Vagina (tissue), 2 donors: ENCODE results near the gene AKAP7. TPM values are rescaled to one million over a fixed set of nuclear protein-coding genes. Genes with fewer than 3 reads are reported as not detected.

Experiments used
- DNase-seq, 2 donors: peaks; one replicate each; pipeline ENCODE4 v3.0.0-alpha.2; 2017; ENCODE audit errors: extremely low spot score in 2 of 2
- H3K27ac ChIP-seq: fragments of 200-600 bp; sonication (generic); one replicate; pipeline ENCODE4 v1.5.1; 2019
- H3K27me3 ChIP-seq: fragments of 200-600 bp; sonication (generic); one replicate; pipeline ENCODE4 v1.5.1; 2019
- H3K36me3 ChIP-seq, 2 donors: fragments of 200-600 bp; sonication (generic); one replicate each; pipeline ENCODE4 v1.5.1; 2017 to 2019
- H3K4me1 ChIP-seq: fragments of 200-600 bp; sonication (generic); one replicate; pipeline ENCODE4 v1.5.1; 2019
- H3K4me3 ChIP-seq, 2 donors: fragments of 200-600 bp; sonication (generic); 1 replicate in 1 of 2; 2 replicates in 1 of 2; pipeline ENCODE4 v1.5.1; 2016 to 2019
- H3K9me3 ChIP-seq: fragments of 200-600 bp; sonication (generic); one replicate; pipeline ENCODE4 v1.5.1; 2019
- CTCF ChIP-seq, 3 experiments: fragments of 450-650 bp in 2 of 3; fragments of 200-600 bp in 1 of 3; sonication (generic) in 1 of 3; IDR thresholded peaks; one replicate each; pipeline ENCODE4 v1.5.1; 2017 to 2019; ENCODE audit warnings: antibody characterized with exemption in 3 of 3, mild to moderate bottlenecking in 2 of 3, moderate library complexity in 2 of 3
- POLR2A ChIP-seq, 2 donors: fragments of 450-650 bp; IDR thresholded peaks; one replicate each; pipeline ENCODE4 v1.6.1; 2017; ENCODE audit warnings: antibody characterized with exemption in 2 of 2, mild to moderate bottlenecking in 2 of 2, moderate library complexity in 2 of 2
- POLR2AphosphoS5 ChIP-seq, 2 donors: sonication (generic); formaldehyde crosslinking; IDR thresholded peaks; one replicate each; pipeline ENCODE4 v1.9.0; 2017; ENCODE audit warnings: antibody characterized with exemption in 2 of 2, mild to moderate bottlenecking in 2 of 2, low read depth in 1 of 2; ENCODE audit not compliant: insufficient read depth in 1 of 2
- intact Hi-C: fragments of 100-400 bp; cut with DNase I; formaldehyde crosslinking; loops from one replicate; pipeline ENCODE4 v1.15.1; 2023
- total RNA-seq: library from RNA; depleted of rRNA; stranded (reverse); fragments of >200 nt; gene quantifications from one replicate; pipeline ENCODE4 v1.2.3, GENCODE V29; 2016

AKAP7 gene
- total RNA-seq, 1 donor from 2014 or later = 6.4 TPM

GRCh38 chr6:131103296-131103695 lies 32.0 kb upstream of the AKAP7 start:
- no peaks in the 10 kb centered on the region for H3K9me3 ChIP-seq
- H3K27ac ChIP-seq = no peak overlapping the region
- H3K4me3 ChIP-seq = no peak overlapping the region
- TF ChIP-seq CTCF (IDR thresholded peaks at IDR 0.05) (no peak), POLR2AphosphoS5 (IDR thresholded peaks at IDR 0.05; ENCODE audit: insufficient read depth in 1 of 2, low read depth in 1 of 2) (no peak), POLR2A (IDR thresholded peaks at IDR 0.05) (no peak)
- no peaks in the 10 kb centered on the region for H3K4me1 ChIP-seq
- no peaks in the 10 kb centered on the region for H3K36me3 ChIP-seq
- H3K27me3 ChIP-seq = no peaks in the 10 kb centered on the region
- intact Hi-C loops = no loop called here
- DNase-seq = no peak

DNA sequence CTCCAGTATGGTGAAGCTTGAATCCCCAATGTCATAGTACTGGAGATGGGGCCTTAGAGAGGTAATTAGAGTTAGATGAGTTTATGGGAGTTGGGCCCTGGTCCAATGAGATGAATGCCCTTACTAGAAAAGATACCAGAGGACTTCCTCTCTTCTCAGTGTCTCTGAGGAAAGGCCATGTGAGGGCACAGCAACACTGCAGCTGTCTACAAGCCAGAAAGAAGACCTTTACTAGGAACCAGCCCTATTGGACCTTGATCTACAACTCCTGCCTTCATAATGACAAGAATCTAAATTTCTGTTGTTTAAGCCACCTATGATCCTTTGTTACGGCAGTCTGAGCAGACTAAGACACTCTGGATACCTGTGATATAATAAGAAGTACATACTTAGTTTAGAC lies 31.4 kb upstream of the AKAP7 start:
- Histone ChIP-seq H3K27me3 (no peaks in the 10 kb centered on the region), H3K27ac (no peak overlapping the region), H3K4me1 (no peaks in the 10 kb centered on the region), H3K4me3 (no peak overlapping the region), H3K9me3 (no peaks in the 10 kb centered on the region), H3K36me3 (no peaks in the 10 kb centered on the region)
- TF ChIP-seq POLR2A (IDR thresholded peaks at IDR 0.05) (no peak), CTCF (IDR thresholded peaks at IDR 0.05) (no peak), POLR2AphosphoS5 (IDR thresholded peaks at IDR 0.05; ENCODE audit: insufficient read depth in 1 of 2, low read depth in 1 of 2) (no peak)
- DNase-seq = no peak
- intact Hi-C loops = no loop called here

DNA sequence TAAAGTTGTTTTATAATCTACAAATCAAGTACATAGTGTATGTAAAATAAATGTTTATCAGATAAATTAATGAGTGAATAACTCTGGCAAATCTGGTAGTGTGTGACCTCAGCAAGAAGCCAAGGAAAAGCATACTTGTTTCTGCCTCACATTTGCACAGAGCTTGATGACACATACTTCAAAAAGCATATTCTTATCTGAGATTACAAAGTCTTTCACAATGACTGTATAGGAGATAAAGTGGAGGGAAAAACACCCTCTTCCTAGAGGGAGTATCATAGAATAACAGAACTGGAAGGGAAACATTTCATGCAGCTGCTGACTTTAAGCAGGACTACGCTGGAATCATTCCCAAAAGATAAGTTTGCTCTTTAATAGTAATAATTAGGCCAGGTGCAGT lies 28.1 kb upstream of the AKAP7 start:
- Histone ChIP-seq H3K9me3 (no peaks in the 10 kb centered on the region), H3K27me3 (no peaks in the 10 kb centered on the region), H3K4me3 (no peak overlapping the region), H3K4me1 (no peaks in the 10 kb centered on the region), H3K36me3 (no peaks in the 10 kb centered on the region), H3K27ac (no peak overlapping the region)
- TF ChIP-seq POLR2AphosphoS5 (IDR thresholded peaks at IDR 0.05; ENCODE audit: insufficient read depth in 1 of 2, low read depth in 1 of 2) = no peak
- TF ChIP-seq CTCF (IDR thresholded peaks at IDR 0.05) = no peak
- TF ChIP-seq POLR2A (IDR thresholded peaks at IDR 0.05) = no peak
- DNase-seq = no peak
- intact Hi-C loops = no loop called here

DNA sequence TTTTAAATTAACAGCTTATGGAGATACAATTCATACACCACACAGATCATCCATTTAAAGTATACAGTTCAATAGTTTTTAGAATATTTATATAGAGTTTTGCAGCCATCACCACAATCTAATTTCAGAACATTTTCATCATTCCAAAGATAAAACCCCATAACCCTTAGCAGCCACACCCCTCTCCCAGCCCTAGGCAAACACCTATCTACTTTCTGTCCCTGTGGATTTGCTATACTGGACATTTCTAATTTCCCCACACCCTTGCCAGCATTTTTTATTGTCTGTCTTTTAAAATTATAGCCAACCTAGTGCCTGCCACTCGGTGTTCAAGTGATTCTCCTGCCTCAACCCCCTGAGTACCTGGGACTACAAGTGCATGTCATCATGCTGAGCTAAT lies 23.0 kb upstream of the AKAP7 start:
- Histone ChIP-seq H3K4me1 (no peaks in the 10 kb centered on the region), H3K9me3 (no peaks in the 10 kb centered on the region), H3K4me3 (no peak overlapping the region), H3K36me3 (no peaks in the 10 kb centered on the region), H3K27me3 (no peaks in the 10 kb centered on the region), H3K27ac (no peak overlapping the region)
- intact Hi-C loops = no loop called here
- no peak for DNase-seq
- TF ChIP-seq CTCF (IDR thresholded peaks at IDR 0.05) (no peak), POLR2A (IDR thresholded peaks at IDR 0.05) (no peak), POLR2AphosphoS5 (IDR thresholded peaks at IDR 0.05; ENCODE audit: insufficient read depth in 1 of 2, low read depth in 1 of 2) (no peak)

- H3K27me3 ChIP-seq = no peaks in the 10 kb centered on the region
- H3K4me1 ChIP-seq = no peaks in the 10 kb centered on the region
- H3K4me3 ChIP-seq = no peak overlapping the region
- no peak overlapping the region for H3K27ac ChIP-seq
- DNase-seq = no peak
- no peaks in the 10 kb centered on the region for H3K9me3 ChIP-seq
- intact Hi-C loops = loop anchor here (5.0 kb wide), 1 partner anchor 233 kb away; no protein-coding TSS in a partner anchor
- TF ChIP-seq CTCF (IDR thresholded peaks at IDR 0.05) (no peak), POLR2A (IDR thresholded peaks at IDR 0.05) (no peak), POLR2AphosphoS5 (IDR thresholded peaks at IDR 0.05; ENCODE audit: insufficient read depth in 1 of 2, low read depth in 1 of 2) (no peak)
- H3K36me3 ChIP-seq = no peaks in the 10 kb centered on the region
Observed at GRCh38 chr6:131115651-131116050, 19.6 kb upstream of the AKAP7 start.
